HG02642 (cell line): ENCODE measurements around the gene FAM149B1.
"Not testable (repeated sequence)": the region's sequence is repeated elsewhere in the genome, so short reads cannot be mapped to it uniquely, and the experiment has no call there.

ENCODE experiments used
- ATAC-seq: cut with Tn5 transposase; IDR thresholded peaks from one replicate; pipeline ENCODE4 v1.9.1; 2021; ENCODE audit warnings: mild to moderate bottlenecking; ENCODE audit not compliant: unreplicated experiment, poor library complexity

FAM149B1 gene

DNA sequence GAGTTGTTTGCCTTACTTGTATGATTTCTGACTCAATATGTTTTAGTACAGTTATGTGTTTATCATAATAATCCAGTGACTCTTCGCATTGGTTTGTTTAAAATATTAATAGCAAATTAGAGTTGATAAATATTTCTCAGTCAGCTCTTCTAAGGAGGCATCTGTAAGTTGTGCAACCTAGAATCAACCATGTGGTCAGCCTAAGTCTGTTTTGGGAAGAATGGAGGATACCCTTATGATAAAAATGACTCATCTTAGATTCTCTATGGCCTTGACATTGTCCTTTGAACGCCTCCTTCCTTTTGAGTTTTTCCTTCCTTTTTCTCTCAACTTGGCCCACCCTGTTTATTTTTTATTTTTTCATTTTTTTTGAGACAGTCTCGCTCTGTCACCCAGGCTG is 60.3 kb downstream of the FAM149B1 start:
- ATAC-seq = no peak

DNA sequence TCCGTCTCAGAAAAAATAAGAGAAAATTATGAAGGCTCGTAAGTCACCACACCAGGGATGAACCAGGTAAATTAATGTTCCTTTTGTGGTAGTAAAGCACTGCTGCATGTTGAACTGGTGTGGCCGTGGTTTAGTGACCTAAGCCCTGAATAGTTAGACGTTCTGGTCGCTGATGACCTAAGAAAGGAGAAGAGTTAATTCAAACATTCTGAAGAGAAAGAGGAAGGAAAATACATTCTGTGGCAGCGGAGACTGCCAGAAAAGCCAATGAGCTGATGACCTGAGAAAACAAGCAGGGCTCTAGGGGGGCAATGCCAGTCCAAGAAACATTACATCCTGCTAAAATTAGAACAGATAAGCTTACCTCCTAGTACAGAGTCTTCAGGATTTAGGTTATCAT is 61.6 kb downstream of the FAM149B1 start:
- ATAC-seq = no peak

GRCh38 chr10:73232887-73233286 is 65.0 kb downstream of the FAM149B1 start:
- ATAC-seq = no peak

GRCh38 chr10:73233883-73234282 is 66.0 kb downstream of the FAM149B1 start:
- ATAC-seq = no peak

- ATAC-seq = no peak
These were observed 66.8 kb downstream of the FAM149B1 start for GRCh38 chr10:73234695-73235094.

DNA sequence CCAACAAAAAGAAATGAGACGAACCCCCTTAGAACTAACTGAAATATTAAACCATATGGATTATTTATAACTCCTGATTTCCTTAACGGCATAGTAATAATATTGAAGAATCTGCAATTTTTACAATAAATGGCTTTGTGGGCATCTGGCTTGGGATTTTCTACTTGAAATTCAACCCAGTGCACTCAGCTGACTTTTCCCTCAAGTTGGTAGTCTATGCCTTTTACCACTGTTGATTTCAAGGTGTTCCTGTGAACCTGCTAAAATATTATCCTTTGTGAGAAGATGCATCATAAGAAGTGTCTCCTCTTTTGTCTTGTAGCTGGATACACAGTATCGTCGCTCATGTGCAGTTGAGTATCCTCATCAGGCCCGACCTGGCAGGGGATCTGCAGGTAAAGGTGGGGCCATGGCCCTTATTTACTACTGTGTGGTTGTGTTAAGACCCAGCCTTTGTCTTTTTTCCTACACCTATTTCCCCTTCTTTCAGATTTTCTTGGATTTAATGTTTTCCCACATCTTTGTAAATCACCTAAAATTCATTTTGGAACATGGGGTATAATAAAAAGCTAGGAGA is 71.2 kb downstream of the FAM149B1 start:
- no peak for ATAC-seq

- ATAC-seq = no peak
These were observed 72.0 kb downstream of the FAM149B1 start for GRCh38 chr10:73239908-73240307.

DNA sequence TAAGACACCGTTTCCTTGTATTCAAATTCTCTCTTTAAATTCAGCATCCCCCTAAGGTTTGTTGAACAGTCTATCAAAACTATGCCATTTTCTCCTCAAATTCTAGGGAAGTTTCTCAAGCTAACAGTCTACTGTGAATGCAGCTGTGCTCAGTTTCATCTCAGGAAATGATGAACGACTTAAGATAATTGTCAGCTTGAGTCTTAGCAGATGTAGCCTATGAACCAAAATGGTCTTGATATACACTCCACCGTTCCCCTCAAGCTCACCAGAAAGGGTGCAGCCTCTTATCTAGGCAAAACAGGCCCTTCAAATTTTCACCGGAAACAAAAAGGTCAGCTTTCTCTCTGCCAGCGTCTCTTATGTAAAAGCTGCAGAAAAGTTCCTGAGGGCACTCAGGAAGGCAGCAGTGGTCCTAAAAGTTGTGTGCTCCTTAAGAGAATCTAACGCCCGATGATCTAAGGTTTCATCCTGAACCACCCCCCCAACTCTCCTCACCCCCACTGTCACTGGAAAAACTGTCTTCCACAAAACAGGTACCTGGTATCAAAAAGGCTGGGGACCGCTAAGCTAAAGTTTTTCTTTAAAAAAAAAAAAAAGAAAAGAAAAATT is 77.1 kb downstream of the FAM149B1 start:
- ATAC-seq = no peak

DNA sequence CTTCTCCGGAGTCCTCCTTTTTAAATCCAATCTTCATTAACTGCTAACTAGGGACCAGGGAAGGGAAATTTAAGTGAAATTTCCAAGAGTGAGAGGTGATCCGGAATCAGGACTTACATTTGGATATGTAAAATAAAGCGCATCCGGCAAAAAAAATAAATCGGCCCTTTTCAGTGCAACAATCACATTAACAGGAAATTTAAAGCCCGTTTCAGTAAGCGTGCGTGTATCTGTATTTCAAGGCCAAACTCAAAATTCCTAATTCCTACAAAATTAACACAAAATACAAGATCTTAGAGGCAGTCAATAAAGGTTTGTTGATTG is 78.4 kb downstream of the FAM149B1 start:
- ATAC-seq = no peak

- peak; percentile 86 for ATAC-seq
These were observed 79.0 kb downstream of the FAM149B1 start, which contains the start of gene DNAJC9 for GRCh38 chr10:73246646-73247508. TSS of gene DNAJC9 (minus strand) at chr10:73247255. CDS start at chr10:73247189, 66 bp downstream.

DNA sequence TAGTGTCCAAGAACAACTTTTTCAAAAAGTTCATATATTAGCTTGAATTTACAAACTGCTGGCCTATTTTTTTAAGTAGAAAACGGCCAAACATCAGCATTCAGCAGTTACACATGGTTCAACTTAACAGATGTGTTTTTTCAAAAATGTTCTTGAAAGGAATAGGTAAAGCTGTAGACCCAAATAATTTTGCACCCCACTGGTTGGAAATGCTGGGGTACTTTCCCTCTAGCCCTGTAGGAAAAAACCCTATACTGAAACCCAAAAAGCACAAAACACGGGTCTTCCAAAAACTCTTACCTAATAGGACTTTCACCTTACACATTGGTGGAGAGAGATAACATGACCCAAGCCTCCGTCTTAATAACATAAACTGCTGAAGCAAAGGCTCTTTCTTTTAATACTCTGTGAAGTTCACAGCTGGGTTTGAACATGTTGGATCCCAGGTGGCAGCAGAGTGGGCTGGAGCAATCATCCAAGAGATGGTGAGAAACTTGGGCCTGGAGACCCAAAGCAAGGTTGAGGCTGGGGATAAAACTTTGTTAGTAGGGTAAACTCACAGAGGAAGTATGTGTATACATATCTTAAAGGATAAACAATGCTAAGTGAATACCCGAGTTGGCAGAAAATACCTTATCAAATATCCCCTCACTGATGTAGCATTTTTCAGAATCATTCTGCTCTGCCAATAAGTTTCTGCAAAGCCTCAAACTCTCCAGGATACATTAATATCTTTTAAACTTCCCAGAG is 79.8 kb downstream of the FAM149B1 start:
- ATAC-seq = no peak

- ATAC-seq = no peak
These were observed 80.4 kb downstream of the FAM149B1 start for GRCh38 chr10:73248259-73248724.

GRCh38 chr10:73251683-73252444 is 83.9 kb downstream of the FAM149B1 start:
- ATAC-seq = peak; percentile 49

DNA sequence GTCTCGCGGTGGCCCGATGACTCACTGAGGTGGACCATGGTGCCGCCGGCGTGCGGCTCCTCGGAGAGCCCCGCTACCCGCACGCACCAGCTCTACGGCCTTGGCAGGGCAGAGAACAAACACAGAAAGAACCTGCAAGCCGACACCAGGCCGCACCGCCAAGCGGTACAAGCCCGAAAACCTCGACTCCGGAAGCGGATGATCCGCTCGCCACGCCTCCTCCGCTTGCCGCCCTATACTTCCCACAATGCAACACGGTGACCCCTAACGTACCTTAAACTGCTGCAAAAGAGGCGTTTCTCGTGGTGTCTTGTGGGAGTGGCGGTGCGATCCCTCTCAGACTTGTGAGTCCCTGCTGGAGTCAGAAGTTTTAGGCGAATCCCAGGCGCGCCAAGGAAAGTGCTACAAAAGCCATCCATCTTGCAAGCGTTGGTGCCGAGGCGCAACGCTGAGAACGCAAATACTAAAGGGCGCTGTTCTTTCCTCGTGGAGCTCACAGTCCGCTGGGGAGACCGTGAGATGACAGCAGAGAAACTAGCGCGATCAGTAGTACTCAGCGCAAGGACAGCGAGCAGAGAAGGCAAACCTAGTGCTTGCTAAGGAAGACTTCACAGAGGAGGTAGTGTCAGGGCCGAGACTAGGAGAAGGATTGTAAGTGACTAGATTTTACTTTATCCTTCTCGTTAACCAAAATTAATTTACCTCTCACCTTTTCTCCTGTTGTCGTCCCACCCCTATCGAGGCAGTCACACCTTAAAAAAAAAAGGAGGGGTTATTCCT is 84.7 kb downstream of the FAM149B1 start, which contains the start of gene MRPS16:
Gene MRPS16 (minus strand): TSS at position 200 of the 780 bp plus-strand sequence. CDS start 162 bp downstream, at position 38.
- ATAC-seq = peak; percentile 85

DNA sequence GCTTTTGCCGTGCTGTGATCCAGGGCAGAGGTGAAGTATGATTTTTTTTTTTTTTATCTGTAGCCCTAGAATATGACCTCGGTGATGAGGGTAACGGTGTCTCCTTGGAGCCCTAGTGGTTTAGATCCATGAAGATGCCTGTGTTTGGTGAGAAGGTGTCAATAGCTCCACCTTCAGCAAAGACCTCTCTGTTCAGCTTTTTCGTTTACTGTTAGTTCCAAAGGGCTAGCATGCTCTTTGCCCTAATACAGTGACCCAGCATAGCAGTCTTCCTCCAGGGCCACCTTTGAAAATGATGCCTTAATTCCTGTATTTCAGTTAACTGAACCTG is 85.3 kb downstream of the FAM149B1 start:
- ATAC-seq = no peak

GRCh38 chr10:73258612-73259011 is 90.7 kb downstream of the FAM149B1 start:
- not testable (repeated sequence) for ATAC-seq

GRCh38 chr10:73261362-73261995 is 93.6 kb downstream of the FAM149B1 start:
- ATAC-seq = no peak

DNA sequence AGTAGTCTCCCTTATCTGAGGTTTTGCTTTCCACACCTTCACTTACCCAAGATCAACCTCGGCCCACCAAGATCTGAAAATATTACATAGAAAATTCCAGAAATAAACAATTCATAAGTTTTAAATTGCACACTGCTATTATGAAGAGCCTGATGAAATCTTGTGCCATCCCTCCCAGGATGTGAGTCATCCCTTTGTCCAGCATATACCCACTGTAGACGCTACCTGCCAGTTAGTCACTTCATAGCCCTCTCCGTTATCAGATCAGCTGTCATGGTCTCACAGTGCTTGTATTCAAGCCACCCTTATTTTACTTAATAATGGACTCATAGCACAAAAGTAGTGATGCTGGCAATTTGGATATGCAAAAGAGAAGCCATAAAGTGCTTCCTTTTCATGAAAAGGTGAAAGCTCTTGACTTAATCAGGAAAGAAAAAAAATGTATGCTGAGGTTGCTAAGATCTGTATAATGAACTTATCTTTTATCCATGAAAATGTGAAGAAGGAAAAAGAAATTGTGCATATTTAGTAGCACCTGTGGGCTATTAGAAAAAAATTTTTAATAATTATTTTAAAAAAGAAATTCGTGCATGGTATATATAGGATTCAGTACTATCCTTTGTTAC is 94.3 kb downstream of the FAM149B1 start:
- ATAC-seq = no peak
